WERI-Rb-1 (cell line): ENCODE results near the gene FKBP15.

ENCODE experiments used
- DNase-seq: peaks from one replicate; pipeline ENCODE4 v3.0.0-alpha.2; 2020
- H3K27ac ChIP-seq: fragments of 250-450 bp; sonication (Bioruptor Pico); 2 replicates; pipeline ENCODE4 v1.5.1; 2020; ENCODE audit warnings: mild to moderate bottlenecking, moderate library complexity
- H3K27me3 ChIP-seq: fragments of 250-450 bp; sonication (Bioruptor Pico); 2 replicates; pipeline ENCODE4 v1.5.1; 2021; ENCODE audit warnings: mild to moderate bottlenecking, low read depth, moderate library complexity; ENCODE audit not compliant: insufficient read depth, severe bottlenecking
- H3K36me3 ChIP-seq: fragments of 250-450 bp; sonication (Bioruptor Pico); 2 replicates; pipeline ENCODE4 v1.5.1; 2020; ENCODE audit warnings: mild to moderate bottlenecking, moderate library complexity
- H3K4me3 ChIP-seq: 2 replicates; pipeline ENCODE4 v1.5.1; 2011; ENCODE audit warnings: low read depth, mild to moderate bottlenecking, control low read depth, low read length
- H3K9me3 ChIP-seq: fragments of 250-450 bp; sonication (Bioruptor Pico); 2 replicates; pipeline ENCODE4 v1.5.1; 2021; ENCODE audit warnings: mild to moderate bottlenecking, moderate library complexity; ENCODE audit not compliant: severe bottlenecking
- TF ChIP-seq, protein P1 (sequence below): IDR thresholded peaks from 2 replicates; pipeline ENCODE4 v1.5.1; 2011; ENCODE audit warnings: low read depth, mild to moderate bottlenecking, control low read depth, inconsistent platforms, low read length

FKBP15 gene

DNA sequence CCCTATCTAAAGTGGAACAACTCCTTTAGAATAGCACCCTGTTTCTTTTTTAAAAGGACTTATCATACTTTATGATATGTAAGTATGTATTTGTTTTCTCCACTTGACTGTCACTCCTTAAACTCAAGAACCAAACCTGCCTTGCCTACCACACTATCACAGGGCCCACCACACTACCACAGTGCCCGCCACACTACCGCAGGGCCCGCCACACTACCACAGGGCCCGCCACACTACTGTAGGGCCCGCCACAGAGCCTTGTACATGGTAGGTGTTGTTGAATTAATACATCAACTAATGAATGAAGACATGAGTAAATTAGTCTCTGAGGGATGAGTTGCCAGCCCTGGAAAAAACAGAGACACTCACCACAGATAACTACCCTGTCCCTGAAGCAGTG, 52.3 kb downstream of the FKBP15 start:
- no peaks in the 10 kb centered on the region for H3K9me3 ChIP-seq
- TF ChIP-seq, protein P1, sequence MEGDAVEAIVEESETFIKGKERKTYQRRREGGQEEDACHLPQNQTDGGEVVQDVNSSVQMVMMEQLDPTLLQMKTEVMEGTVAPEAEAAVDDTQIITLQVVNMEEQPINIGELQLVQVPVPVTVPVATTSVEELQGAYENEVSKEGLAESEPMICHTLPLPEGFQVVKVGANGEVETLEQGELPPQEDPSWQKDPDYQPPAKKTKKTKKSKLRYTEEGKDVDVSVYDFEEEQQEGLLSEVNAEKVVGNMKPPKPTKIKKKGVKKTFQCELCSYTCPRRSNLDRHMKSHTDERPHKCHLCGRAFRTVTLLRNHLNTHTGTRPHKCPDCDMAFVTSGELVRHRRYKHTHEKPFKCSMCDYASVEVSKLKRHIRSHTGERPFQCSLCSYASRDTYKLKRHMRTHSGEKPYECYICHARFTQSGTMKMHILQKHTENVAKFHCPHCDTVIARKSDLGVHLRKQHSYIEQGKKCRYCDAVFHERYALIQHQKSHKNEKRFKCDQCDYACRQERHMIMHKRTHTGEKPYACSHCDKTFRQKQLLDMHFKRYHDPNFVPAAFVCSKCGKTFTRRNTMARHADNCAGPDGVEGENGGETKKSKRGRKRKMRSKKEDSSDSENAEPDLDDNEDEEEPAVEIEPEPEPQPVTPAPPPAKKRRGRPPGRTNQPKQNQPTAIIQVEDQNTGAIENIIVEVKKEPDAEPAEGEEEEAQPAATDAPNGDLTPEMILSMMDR: no peak
- DNase-seq: no peak
- no peak overlapping the region for H3K27ac ChIP-seq
- no peak overlapping the region for H3K4me3 ChIP-seq
- peaks cover 92% of the 10 kb centered on the region for H3K36me3 ChIP-seq
- no peaks in the 10 kb centered on the region for H3K27me3 ChIP-seq

DNA sequence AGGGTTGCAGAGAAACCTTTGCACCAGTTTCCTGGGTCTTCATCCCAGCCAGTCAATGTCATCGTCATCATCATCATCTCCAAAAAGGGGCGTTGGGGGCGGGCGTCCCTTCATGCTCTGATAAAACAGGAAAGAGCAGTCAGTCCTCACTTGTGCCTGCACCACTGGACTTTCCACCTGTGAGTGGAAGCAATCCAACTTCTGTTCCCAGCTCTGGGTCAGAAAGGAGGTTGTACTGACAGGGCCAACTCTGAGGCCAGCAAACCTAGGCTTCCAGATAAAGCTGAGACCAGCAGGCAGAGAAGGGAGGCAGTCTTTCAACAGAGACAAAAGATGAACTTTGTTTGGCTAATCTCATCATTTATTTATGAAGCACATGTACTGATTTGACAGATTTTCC, 55.0 kb downstream of the FKBP15 start:
- H3K36me3 ChIP-seq: peaks cover 86% of the 10 kb centered on the region
- no peaks in the 10 kb centered on the region for H3K27me3 ChIP-seq
- no peak overlapping the region for H3K4me3 ChIP-seq
- TF ChIP-seq, protein P1: no peak
- no peak for DNase-seq
- no peak overlapping the region for H3K27ac ChIP-seq
- H3K9me3 ChIP-seq: no peaks in the 10 kb centered on the region

DNA sequence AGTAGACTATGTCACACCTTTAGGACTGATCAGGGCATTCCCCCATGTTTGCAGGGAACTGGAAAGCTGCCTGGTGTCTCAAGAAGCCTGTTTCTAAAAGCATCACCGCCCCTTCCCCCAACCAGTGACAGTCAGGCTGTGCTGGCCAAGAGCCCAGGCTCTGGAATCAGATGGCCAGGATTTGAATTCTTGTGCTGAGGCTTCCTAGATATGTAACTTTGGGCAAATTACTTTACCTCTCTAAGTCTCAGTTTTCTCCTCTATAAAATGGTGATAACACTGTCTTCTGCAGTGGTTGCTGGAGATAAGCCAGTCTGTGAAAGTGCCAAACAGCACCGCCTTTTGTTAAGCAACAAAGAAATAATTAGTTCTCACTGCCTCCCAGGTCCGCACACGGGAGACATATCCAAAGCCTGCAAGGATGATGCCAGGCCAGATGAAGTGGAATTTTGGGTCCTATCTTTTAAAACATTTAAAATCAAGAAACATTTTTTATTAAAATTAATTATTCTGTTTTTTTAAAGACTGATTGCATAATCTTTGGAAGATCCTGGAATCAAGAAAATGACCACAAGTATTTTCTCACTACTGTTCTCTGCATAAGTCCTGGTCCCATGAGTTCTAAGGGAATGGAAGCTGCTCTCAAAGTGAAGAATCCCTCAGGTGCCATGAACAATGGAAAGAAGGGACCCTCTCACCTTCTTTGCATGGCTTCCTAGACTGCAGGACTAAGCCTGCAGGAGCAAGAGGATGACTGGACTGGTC, 56.4 kb downstream of the FKBP15 start:
- H3K9me3 ChIP-seq: no peaks in the 10 kb centered on the region
- peaks cover 73% of the 10 kb centered on the region for H3K36me3 ChIP-seq
- H3K4me3 ChIP-seq: no peak overlapping the region
- H3K27ac ChIP-seq: no peak overlapping the region
- DNase-seq: no peak
- no peaks in the 10 kb centered on the region for H3K27me3 ChIP-seq
- TF ChIP-seq, protein P1: no peak

DNA sequence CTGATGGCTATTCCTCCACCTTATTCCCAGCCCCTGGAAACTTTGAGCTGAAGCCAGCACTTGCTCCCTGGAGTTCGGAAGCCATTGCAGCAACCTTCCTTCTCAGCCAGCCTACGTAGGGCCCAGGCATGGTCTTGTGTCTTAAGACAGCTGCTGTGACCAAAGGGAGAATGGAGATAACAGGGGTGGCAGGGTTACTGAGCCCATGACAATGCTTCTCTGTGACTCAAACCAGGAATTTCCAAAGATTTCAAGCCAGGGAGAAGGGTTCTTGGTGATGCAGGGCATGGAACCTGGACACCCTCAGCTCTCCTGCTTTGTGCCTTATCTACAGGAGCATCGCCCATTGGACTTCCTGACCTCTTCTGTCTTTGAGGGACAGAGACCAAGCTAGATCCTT, 58.1 kb downstream of the FKBP15 start:
- no peak overlapping the region for H3K27ac ChIP-seq
- H3K27me3 ChIP-seq: no peaks in the 10 kb centered on the region
- no peak for DNase-seq
- H3K4me3 ChIP-seq: no peak overlapping the region
- H3K9me3 ChIP-seq: no peaks in the 10 kb centered on the region
- H3K36me3 ChIP-seq: peaks cover 63% of the 10 kb centered on the region
- TF ChIP-seq, protein P1: no peak

DNA sequence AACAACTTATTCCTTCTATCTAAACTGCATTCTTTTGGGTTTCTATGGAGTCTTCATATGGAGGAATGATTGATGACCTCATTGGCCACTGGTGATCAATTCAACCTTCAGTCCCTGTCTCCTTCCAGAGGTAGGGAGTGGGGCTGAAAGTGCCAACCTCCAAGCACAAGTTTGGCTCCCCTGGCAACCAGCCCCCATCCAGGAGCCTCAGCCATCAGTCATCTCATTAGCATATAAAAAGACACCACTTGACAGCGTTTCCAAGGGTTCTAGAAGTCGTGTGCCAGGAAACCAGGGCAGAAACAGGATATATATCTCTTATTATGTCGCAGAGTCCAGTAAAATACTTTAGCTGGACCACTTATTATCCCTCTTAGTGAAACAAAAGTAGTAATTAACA, 60.5 kb downstream of the FKBP15 start:
- Histone ChIP-seq H3K36me3 (peaks cover 41% of the 10 kb centered on the region), H3K27ac (no peak overlapping the region), H3K9me3 (no peaks in the 10 kb centered on the region), H3K27me3 (no peaks in the 10 kb centered on the region), H3K4me3 (no peak overlapping the region)
- no peak for DNase-seq
- TF ChIP-seq, protein P1: no peak

DNA sequence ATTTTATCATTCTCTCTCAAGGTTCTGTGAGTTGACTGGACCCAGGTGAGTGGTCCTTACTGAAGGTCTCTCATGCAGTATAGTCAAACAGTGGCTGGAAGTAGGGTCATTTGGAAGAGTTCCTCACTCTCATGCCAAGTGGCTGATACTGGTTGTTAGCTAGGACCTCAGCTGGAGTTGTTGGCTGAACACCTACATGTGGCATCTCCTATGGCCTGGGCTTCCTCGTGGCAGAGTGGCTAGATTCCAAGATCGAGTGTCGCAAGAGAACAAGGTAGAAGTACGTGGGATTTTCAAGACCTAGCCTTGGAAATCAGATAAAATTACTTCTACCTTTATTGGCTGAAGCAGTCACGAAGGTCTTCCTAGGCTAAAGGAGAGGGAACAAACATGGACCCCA, 62.6 kb downstream of the FKBP15 start:
- DNase-seq: no peak
- no peak overlapping the region for H3K4me3 ChIP-seq

More for the DNA sequence above, 62.6 kb downstream of the FKBP15 start:
- Histone ChIP-seq H3K27me3 (no peaks in the 10 kb centered on the region), H3K36me3 (peaks cover 21% of the 10 kb centered on the region), H3K27ac (no peak overlapping the region), H3K9me3 (no peaks in the 10 kb centered on the region)
- TF ChIP-seq, protein P1: no peak
